22Rv1 (cell line): ENCODE results near the gene USH2A.

Experiments
- CTCF ChIP-seq: fragments of 450-650 bp; IDR thresholded peaks from 2 replicates; pipeline ENCODE4 v1.5.1; 2017; ENCODE audit warnings: mild to moderate bottlenecking
- ZFX ChIP-seq: fragments of 450-650 bp; IDR thresholded peaks from 2 replicates; pipeline ENCODE4 v1.6.1; 2017; ENCODE audit warnings: antibody characterized with exemption, borderline replicate concordance

GRCh38 chr1:215679231-215679630 is 744.0 kb downstream of the USH2A start:
- TF ChIP-seq CTCF (no peak), ZFX (no peak)
